Activated T-cell treated with anti-CD3 and anti-CD28 coated beads, Interleukin-2, amount 50 U/mL, for 24 hours (primary cell): ENCODE data around the gene FBXW11.

Experiments
- DNase-seq: peaks from one replicate; pipeline ENCODE4 v3.0.0-alpha.2; 2020
- H3K27ac Mint-ChIP-seq: 2 replicates; pipeline ENCODE4 v1.8.0; 2020; ENCODE audit warnings: mild to moderate bottlenecking, mixed read lengths
- H3K27me3 Mint-ChIP-seq: 2 replicates; pipeline ENCODE4 v1.8.0; 2020; ENCODE audit warnings: mixed read lengths
- H3K36me3 Mint-ChIP-seq: 2 replicates; pipeline ENCODE4 v1.8.0; 2020; ENCODE audit warnings: low read depth, mixed read lengths
- H3K4me1 Mint-ChIP-seq: 2 replicates; pipeline ENCODE4 v1.8.0; 2020; ENCODE audit warnings: low read depth, mixed read lengths
- H3K4me3 Mint-ChIP-seq: 2 replicates; pipeline ENCODE4 v1.8.0; 2020; ENCODE audit warnings: mild to moderate bottlenecking, moderate library complexity, mixed read lengths
- H3K9me3 Mint-ChIP-seq: 2 replicates; pipeline ENCODE4 v1.8.0; 2020; ENCODE audit warnings: mixed read lengths

FBXW11 gene

GRCh38 chr5:171816666-171817065, 189.8 kb downstream of the FBXW11 start:
- Mint-ChIP-seq H3K27ac (no peak overlapping the region), H3K36me3 (no peaks in the 10 kb centered on the region), H3K9me3 (peaks cover 2% of the 10 kb centered on the region), H3K4me3 (no peak overlapping the region), H3K27me3 (peaks cover 3% of the 10 kb centered on the region), H3K4me1 (no peaks in the 10 kb centered on the region)
- no peak for DNase-seq

- Mint-ChIP-seq H3K27ac (no peak overlapping the region), H3K4me3 (no peak overlapping the region), H3K36me3 (no peaks in the 10 kb centered on the region), H3K9me3 (peaks cover 6% of the 10 kb centered on the region), H3K27me3 (peaks cover 6% of the 10 kb centered on the region), H3K4me1 (no peaks in the 10 kb centered on the region)
- DNase-seq: no peak
Observed at GRCh38 chr5:171813813-171814490, 192.5 kb downstream of the FBXW11 start.

DNA sequence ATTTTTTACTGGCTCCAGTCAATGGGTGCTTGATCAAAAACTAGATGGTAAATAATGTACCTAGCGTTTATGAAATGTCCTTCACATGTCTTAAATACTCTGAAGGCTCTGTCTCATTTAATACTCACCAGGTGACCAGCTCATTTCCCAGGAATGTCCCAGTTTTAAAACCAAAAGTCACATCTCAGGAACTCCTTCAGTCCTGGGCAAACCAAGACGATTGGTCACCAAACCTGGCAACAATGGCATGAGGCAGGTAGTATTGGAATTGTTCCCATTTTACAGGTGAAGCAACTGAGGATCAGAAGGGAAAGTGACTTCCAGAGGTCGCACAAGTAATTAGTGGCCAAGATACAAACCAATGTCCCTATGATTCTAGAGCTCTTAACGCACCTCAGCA, 193.2 kb downstream of the FBXW11 start:
- Mint-ChIP-seq H3K27ac (no peak overlapping the region), H3K9me3 (peaks cover 6% of the 10 kb centered on the region), H3K27me3 (peaks cover 6% of the 10 kb centered on the region), H3K36me3 (no peaks in the 10 kb centered on the region), H3K4me1 (no peaks in the 10 kb centered on the region), H3K4me3 (no peak overlapping the region)
- no peak for DNase-seq
